Effector memory CD8-positive, alpha-beta T cell (primary cell): ENCODE measurements around the gene TMEM244.

Experiments used
- ATAC-seq: fragments of 150-1000 bp; cut with Tn5 transposase; replicated peaks from 2 replicates; pipeline ENCODE4 v1.10.0; 2021; ENCODE audit warnings: mild to moderate bottlenecking, moderate library complexity
- DNase-seq, 3 experiments: peaks; one replicate each; pipeline ENCODE4 v3.0.0; 2021
- H3K27ac Mint-ChIP-seq, 2 donors: one replicate each; pipeline ENCODE4 v1.8.0; 2022; ENCODE audit warnings: mild to moderate bottlenecking in 2 of 2, mixed read lengths in 2 of 2, moderate library complexity in 2 of 2
- H3K27me3 Mint-ChIP-seq, 2 donors: one replicate each; pipeline ENCODE4 v1.8.0; 2022; ENCODE audit warnings: mixed read lengths in 2 of 2
- H3K36me3 Mint-ChIP-seq: one replicate; pipeline ENCODE4 v1.8.0; 2022; ENCODE audit warnings: mild to moderate bottlenecking, moderate library complexity, mixed read lengths; ENCODE audit not compliant: insufficient read depth
- H3K4me1 Mint-ChIP-seq, 2 donors: one replicate each; pipeline ENCODE4 v1.8.0; 2022; ENCODE audit warnings: low read depth in 2 of 2, mixed read lengths in 2 of 2
- H3K4me3 Mint-ChIP-seq, 2 donors: one replicate each; pipeline ENCODE4 v1.8.0; 2022; ENCODE audit warnings: mild to moderate bottlenecking in 2 of 2, mixed read lengths in 2 of 2, moderate library complexity in 2 of 2
- H3K9me3 Mint-ChIP-seq, 2 donors: one replicate each; pipeline ENCODE4 v1.8.0; 2022; ENCODE audit warnings: mixed read lengths in 2 of 2

The TMEM244 gene

DNA sequence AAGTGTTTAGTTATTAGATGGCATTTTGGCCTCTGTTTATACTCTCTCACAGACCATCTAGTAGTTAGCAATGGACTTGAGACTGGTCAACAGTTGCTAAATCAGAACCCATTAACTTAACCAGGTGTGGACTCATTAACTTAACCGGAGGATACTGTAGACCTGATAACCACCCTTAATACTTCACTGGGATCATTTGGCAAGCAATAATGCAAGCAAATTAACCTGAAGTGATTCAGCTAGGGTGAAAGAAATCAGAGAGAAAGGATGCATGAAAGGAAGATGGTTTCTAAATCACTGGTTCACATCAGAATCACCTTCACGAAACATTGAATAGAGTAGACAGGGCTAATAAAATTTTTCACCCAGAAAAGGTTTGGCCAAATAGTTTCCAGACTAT lies 73.3 kb downstream of the TMEM244 start:
- H3K9me3 Mint-ChIP-seq = no peaks in the 10 kb centered on the region
- ATAC-seq = no peak
- H3K27me3 Mint-ChIP-seq = peaks cover 9 to 10% of the 10 kb centered on the region in 2 donors

DNA sequence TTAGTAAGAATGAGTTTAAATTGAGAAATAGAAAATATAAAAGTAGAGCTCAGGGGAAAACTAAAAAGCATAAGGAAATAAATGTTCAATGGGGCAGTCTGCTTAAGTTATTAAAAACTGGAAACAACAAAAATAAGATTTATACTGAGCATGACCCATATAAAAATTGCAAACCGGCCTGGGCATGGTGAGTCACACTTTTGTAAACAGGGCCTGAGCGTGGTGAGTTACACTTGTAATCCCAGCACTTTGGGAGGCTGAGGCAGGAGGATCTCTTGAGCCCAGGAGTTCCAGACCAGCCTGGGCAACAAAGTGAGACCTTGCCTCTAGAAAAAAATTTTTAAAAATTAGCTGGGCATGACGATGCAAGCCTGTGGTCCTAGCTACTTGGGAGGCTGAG lies 74.6 kb downstream of the TMEM244 start:
- Mint-ChIP-seq H3K9me3 (no peaks in the 10 kb centered on the region), H3K4me1 (no peaks in the 10 kb centered on the region), H3K36me3 (no peaks in the 10 kb centered on the region), H3K4me3 (no peak overlapping the region), H3K27ac (no peak overlapping the region), H3K27me3 (peaks cover 0 to 8% of the 10 kb centered on the region in 2 donors)
- DNase-seq (no peak), ATAC-seq (no peak)

More for the DNA sequence above, 73.3 kb downstream of the TMEM244 start:
- Mint-ChIP-seq H3K36me3 (no peaks in the 10 kb centered on the region), H3K4me1 (peaks cover 0 to 2% of the 10 kb centered on the region in 2 donors), H3K27ac (no peak overlapping the region), H3K4me3 (no peak overlapping the region)
- no peak for DNase-seq

DNA sequence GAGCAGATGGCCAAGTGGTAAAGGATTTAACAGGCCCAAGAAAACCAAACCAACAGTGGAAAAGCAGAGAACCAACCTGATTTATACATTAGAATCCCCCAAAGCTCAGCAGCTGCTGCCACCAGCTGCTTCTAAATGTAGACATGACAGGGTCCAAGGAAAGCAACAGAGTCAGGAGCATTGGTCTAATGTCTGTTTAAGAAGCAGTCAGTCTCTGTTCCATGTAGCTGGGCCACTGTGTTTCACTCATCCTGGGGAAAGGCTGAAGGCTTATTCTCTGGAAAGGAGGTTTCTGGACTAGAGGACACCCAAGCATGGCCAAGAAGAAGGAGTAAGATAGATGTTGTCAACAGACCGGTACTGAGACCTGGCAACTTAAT lies 75.4 kb downstream of the TMEM244 start:
- Mint-ChIP-seq H3K36me3 (no peaks in the 10 kb centered on the region), H3K9me3 (no peaks in the 10 kb centered on the region), H3K27ac (no peak overlapping the region), H3K27me3 (peaks cover 0 to 8% of the 10 kb centered on the region in 2 donors), H3K4me1 (no peaks in the 10 kb centered on the region), H3K4me3 (no peak overlapping the region)
- DNase-seq = no peak
- ATAC-seq = no peak

DNA sequence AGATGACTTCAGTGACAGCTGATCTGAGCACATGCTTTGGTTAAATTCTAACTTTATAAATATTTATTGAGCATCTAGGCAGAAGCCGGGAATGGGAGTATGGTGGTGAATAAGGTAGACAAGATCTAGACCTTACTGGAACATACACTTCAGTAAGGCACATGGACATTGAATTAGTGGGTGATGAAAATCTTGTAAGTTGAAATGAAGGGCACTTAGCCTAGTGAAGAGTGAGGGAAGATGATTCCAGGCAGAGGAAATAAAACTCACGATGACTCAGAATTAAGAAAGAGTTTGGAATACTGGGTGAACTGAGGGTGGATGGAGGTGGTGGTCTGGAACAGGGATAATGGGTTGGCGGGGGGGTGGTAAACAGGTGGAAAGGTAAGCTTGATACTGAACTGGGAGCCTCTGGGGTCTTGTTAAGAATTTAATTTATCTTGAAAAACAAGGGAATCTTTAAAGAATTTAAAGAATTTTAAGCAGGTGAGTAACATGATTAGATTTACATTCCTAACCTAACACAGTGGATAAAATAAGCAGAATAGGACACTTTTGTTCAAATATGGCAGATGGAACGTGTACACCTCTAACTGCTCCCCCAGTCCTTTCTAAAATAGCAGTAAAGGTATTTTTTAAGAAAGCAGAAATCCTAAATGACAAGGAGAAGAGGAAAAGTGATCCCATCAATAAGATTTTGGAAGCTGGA lies 75.9 kb downstream of the TMEM244 start:
- no peak for DNase-seq
- H3K27ac Mint-ChIP-seq = no peak overlapping the region
- H3K4me1 Mint-ChIP-seq = no peaks in the 10 kb centered on the region
- no peak overlapping the region for H3K4me3 Mint-ChIP-seq
- no peaks in the 10 kb centered on the region for H3K9me3 Mint-ChIP-seq
- no peak for ATAC-seq
- peaks cover 0 to 8% of the 10 kb centered on the region in 2 donors for H3K27me3 Mint-ChIP-seq
- no peaks in the 10 kb centered on the region for H3K36me3 Mint-ChIP-seq
